GM19023 (cell line): ENCODE results near the gene CEPT1.

Experiments
- ATAC-seq: cut with Tn5 transposase; IDR thresholded peaks from one replicate; pipeline ENCODE4 v1.9.1; 2021; ENCODE audit warnings: mild to moderate bottlenecking, moderate library complexity; ENCODE audit not compliant: unreplicated experiment

The CEPT1 gene

GRCh38 chr1:111192074-111192473 lies 52.1 kb downstream of the CEPT1 start:
- no peak for ATAC-seq

GRCh38 chr1:111192658-111193519 lies 52.9 kb downstream of the CEPT1 start:
- ATAC-seq, result no peak

GRCh38 chr1:111193712-111194480 lies 53.9 kb downstream of the CEPT1 start:
- no peak for ATAC-seq

- no peak for ATAC-seq
These were observed 55.1 kb downstream of the CEPT1 start for GRCh38 chr1:111195002-111195684.

- ATAC-seq, result no peak
These were observed 56.2 kb downstream of the CEPT1 start for GRCh38 chr1:111196213-111196612.

GRCh38 chr1:111197598-111198284 lies 57.7 kb downstream of the CEPT1 start:
- no peak for ATAC-seq

GRCh38 chr1:111198836-111199235 lies 58.8 kb downstream of the CEPT1 start:
- ATAC-seq, result no peak

GRCh38 chr1:111199329-111199728 lies 59.3 kb downstream of the CEPT1 start:
- no peak for ATAC-seq

GRCh38 chr1:111199881-111200801 lies 60.1 kb downstream of the CEPT1 start, which contains the start of gene DENND2D:
Gene DENND2D (minus strand): TSS chr1:111200646. CDS start chr1:111200459, 187 bp downstream.
- no peak for ATAC-seq

- no peak for ATAC-seq
These were observed 60.8 kb downstream of the CEPT1 start for GRCh38 chr1:111200802-111201161.

- no peak for ATAC-seq
These were observed 61.5 kb downstream of the CEPT1 start for GRCh38 chr1:111201275-111202090.

GRCh38 chr1:111202366-111202706 lies 62.3 kb downstream of the CEPT1 start:
- ATAC-seq, result no peak

- no peak for ATAC-seq
These were observed 62.9 kb downstream of the CEPT1 start for GRCh38 chr1:111202707-111203623.

GRCh38 chr1:111203681-111204200 lies 63.7 kb downstream of the CEPT1 start:
- ATAC-seq, result peak; percentile 50

- ATAC-seq, result peak; percentile 60
These were observed 64.4 kb downstream of the CEPT1 start for GRCh38 chr1:111204201-111204982.

- ATAC-seq, result no peak
These were observed 65.1 kb downstream of the CEPT1 start for GRCh38 chr1:111204983-111205713.
